KMS-11 (cell line): ENCODE results near the gene RAP1GAP2.

Experiments
- H2AFZ ChIP-seq: fragments of 200-600 bp; sonication (generic); 2 replicates; pipeline ENCODE4 v1.6.1; 2016; ENCODE audit warnings: antibody characterized with exemption, mixed run types, low read depth
- H3K27ac ChIP-seq: fragments of 200-600 bp; sonication (generic); 2 replicates; pipeline ENCODE4 v1.6.1; 2016; ENCODE audit warnings: mild to moderate bottlenecking, mixed run types
- H3K27me3 ChIP-seq: fragments of 200-600 bp; sonication (generic); 2 replicates; pipeline ENCODE4 v1.6.1; 2017; ENCODE audit warnings: mild to moderate bottlenecking, low read depth, mixed run types, moderate library complexity; ENCODE audit not compliant: insufficient read depth
- H3K36me3 ChIP-seq: fragments of 200-600 bp; sonication (generic); 2 replicates; pipeline ENCODE4 v1.6.1; 2017; ENCODE audit warnings: mild to moderate bottlenecking, mixed run types; ENCODE audit not compliant: insufficient read depth
- H3K4me1 ChIP-seq: fragments of 200-600 bp; sonication (generic); 2 replicates; pipeline ENCODE4 v1.6.1; 2016; ENCODE audit warnings: mild to moderate bottlenecking, low read depth, mixed run types; ENCODE audit not compliant: poor library complexity, severe bottlenecking
- H3K4me2 ChIP-seq: fragments of 200-600 bp; sonication (generic); 2 replicates; pipeline ENCODE4 v1.7.0; 2016; ENCODE audit warnings: mild to moderate bottlenecking, mixed run types
- H3K4me3 ChIP-seq: fragments of 200-600 bp; sonication (generic); IDR thresholded peaks from 2 replicates; pipeline ENCODE4 v1.6.1; 2017; ENCODE audit warnings: low read depth, low read length, mixed read lengths; ENCODE audit not compliant: insufficient read depth
- H3K79me2 ChIP-seq: fragments of 200-600 bp; sonication (generic); 2 replicates; pipeline ENCODE4 v1.6.1; 2016; ENCODE audit warnings: low read depth, mixed run types; ENCODE audit not compliant: insufficient read depth
- H3K9ac ChIP-seq: fragments of 200-600 bp; sonication (generic); 2 replicates; pipeline ENCODE4 v1.6.1; 2016; ENCODE audit warnings: mild to moderate bottlenecking, mixed run types
- H4K20me1 ChIP-seq: fragments of 200-600 bp; sonication (generic); 2 replicates; pipeline ENCODE4 v1.6.1; 2016; ENCODE audit warnings: mild to moderate bottlenecking, mixed run types; ENCODE audit not compliant: insufficient read depth
- TF ChIP-seq, protein P1 (sequence below): fragments of 200-600 bp; sonication (generic); conservative IDR thresholded peaks from 2 replicates; pipeline ENCODE4 v1.6.1; 2017; ENCODE audit warnings: low read depth, mild to moderate bottlenecking, antibody characterized with exemption, low read length, moderate library complexity, mixed read lengths

Gene RAP1GAP2

GRCh38 chr17:2905269-2905668 is 109.0 kb downstream of the RAP1GAP2 start:
- no peak overlapping the region for H3K9ac ChIP-seq
- no peaks in the 10 kb centered on the region for H3K36me3 ChIP-seq
- H3K79me2 ChIP-seq, result no peaks in the 10 kb centered on the region
- no peak overlapping the region for H2AFZ ChIP-seq
- no peak overlapping the region for H3K4me3 ChIP-seq
- TF ChIP-seq, protein P1, sequence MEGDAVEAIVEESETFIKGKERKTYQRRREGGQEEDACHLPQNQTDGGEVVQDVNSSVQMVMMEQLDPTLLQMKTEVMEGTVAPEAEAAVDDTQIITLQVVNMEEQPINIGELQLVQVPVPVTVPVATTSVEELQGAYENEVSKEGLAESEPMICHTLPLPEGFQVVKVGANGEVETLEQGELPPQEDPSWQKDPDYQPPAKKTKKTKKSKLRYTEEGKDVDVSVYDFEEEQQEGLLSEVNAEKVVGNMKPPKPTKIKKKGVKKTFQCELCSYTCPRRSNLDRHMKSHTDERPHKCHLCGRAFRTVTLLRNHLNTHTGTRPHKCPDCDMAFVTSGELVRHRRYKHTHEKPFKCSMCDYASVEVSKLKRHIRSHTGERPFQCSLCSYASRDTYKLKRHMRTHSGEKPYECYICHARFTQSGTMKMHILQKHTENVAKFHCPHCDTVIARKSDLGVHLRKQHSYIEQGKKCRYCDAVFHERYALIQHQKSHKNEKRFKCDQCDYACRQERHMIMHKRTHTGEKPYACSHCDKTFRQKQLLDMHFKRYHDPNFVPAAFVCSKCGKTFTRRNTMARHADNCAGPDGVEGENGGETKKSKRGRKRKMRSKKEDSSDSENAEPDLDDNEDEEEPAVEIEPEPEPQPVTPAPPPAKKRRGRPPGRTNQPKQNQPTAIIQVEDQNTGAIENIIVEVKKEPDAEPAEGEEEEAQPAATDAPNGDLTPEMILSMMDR, result no peak
- H3K4me2 ChIP-seq, result no peak overlapping the region
- H3K27ac ChIP-seq, result no peak overlapping the region
- H3K4me1 ChIP-seq, result no peaks in the 10 kb centered on the region
- peaks cover 24% of the 10 kb centered on the region; the same call in 1 of the 2 replicates for H3K27me3 ChIP-seq
- no peaks in the 10 kb centered on the region for H4K20me1 ChIP-seq

DNA sequence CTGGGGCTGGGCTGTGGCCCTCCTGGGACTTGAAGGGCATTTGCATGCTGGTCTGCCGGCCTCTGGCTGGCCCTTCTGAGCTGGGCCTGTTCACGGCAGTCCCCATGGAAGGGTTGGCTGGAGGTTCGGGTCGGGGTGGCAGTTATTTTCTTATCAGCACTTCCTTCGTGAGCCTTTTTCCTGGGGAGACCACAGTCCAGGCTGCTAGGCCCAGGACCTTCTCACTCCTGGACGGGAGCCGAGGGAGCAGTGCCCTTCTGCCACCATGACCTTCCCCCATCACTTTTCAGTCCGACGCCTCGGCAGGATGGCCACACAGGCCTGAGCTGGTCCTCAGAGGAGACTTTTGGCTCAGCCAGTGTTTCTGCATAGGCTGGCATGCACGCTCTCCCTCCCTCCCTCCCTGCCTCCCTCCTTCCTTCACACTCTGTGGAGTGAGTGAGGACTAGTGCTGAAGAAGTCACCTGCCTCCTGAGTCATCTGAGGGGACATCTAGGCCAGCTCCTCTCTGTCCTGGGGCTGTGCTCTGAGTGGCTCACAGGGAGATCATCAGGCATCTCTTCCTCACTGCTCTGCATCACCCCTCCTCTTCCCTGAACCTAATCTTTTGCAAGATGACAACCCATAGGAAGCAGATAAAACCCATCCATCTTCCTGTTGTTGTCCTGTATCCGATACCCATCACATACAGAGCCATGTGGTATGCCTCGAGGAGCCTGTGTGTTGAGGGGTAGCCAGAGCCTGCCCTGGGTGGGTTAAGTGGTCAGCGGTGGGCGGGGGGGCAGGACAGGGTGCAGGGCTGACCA is 109.7 kb downstream of the RAP1GAP2 start:
- Histone ChIP-seq H3K27ac (no peak overlapping the region), H3K27me3 (peaks cover 24% of the 10 kb centered on the region; the same call in 1 of the 2 replicates), H3K4me3 (no peak overlapping the region), H3K79me2 (no peaks in the 10 kb centered on the region), H4K20me1 (no peaks in the 10 kb centered on the region), H3K36me3 (no peaks in the 10 kb centered on the region), H3K4me2 (no peak overlapping the region), H3K9ac (no peak overlapping the region), H2AFZ (no peak overlapping the region), H3K4me1 (no peaks in the 10 kb centered on the region)
- TF ChIP-seq, protein P1, result no peak

- Histone ChIP-seq H3K4me3 (no peak overlapping the region), H3K4me2 (no peak overlapping the region), H4K20me1 (no peaks in the 10 kb centered on the region), H2AFZ (no peak overlapping the region), H3K4me1 (no peaks in the 10 kb centered on the region), H3K36me3 (no peaks in the 10 kb centered on the region), H3K27ac (no peak overlapping the region), H3K9ac (no peak overlapping the region), H3K27me3 (peaks cover 20% of the 10 kb centered on the region; the same call in 1 of the 2 replicates), H3K79me2 (no peaks in the 10 kb centered on the region)
- TF ChIP-seq, protein P1, result no peak
Observed at GRCh38 chr17:2906901-2907300, 110.7 kb downstream of the RAP1GAP2 start.

DNA sequence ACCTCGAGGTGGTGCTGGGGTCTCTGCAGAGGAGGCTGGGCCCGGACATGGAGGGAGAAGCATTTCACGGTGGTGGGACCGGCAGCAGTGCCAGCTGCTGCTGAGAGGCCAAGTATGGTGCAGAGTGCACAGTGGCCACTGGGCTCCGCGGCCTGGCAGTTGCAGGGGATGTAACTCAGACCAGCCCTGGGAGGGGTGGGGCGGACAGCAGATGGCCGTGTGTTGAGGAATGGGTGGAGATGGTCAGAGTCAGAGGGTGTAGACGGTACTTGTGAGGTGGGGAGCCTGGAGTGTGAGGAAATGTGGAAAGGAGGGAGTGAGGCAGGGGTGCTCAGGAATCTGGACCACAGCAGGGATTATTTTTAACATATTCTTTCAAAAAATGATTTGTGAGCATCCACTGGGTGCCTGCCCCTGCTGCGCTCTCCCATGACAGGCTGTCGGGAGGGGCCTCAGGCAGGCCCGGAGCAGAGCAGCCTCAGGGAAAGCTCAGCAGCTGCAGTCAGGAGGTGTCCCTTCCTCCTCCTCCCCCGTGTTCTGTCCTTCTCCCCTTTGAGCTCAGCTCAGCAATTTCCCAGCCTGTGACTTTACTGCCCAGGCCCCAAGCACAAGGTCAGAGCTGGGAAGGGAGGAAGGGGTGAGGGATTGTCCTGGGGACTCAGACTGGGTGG is 113.1 kb downstream of the RAP1GAP2 start:
- Histone ChIP-seq H3K27ac (no peak overlapping the region), H3K36me3 (no peaks in the 10 kb centered on the region), H2AFZ (no peak overlapping the region), H4K20me1 (no peaks in the 10 kb centered on the region), H3K4me2 (no peak overlapping the region), H3K27me3 (peaks cover 20% of the 10 kb centered on the region; the same call in 1 of the 2 replicates), H3K9ac (no peak overlapping the region), H3K4me1 (no peaks in the 10 kb centered on the region), H3K4me3 (no peak overlapping the region), H3K79me2 (no peaks in the 10 kb centered on the region)
- TF ChIP-seq, protein P1, result no peak
